ENCODE data around the gene TRPM1.

Gene TRPM1

GRCh38 chr15:31016446-31016915 is 85.0 kb downstream of the TRPM1 start:
- DNase-seq: peak in 2 of 3 experiments; percentile 63 to 91

- DNase-seq: no peak
These were observed 87.0 kb downstream of the TRPM1 start for GRCh38 chr15:31014608-31014925.

GRCh38 chr15:31013863-31014607 is 87.5 kb downstream of the TRPM1 start:
- DNase-seq: peak in 1 of 3 experiments; percentile 50

GRCh38 chr15:31012455-31012854 is 89.1 kb downstream of the TRPM1 start:
- no peak for DNase-seq

GRCh38 chr15:31010036-31010435 is 91.5 kb downstream of the TRPM1 start:
- DNase-seq: no peak

GRCh38 chr15:31005660-31006059 is 95.9 kb downstream of the TRPM1 start:
- DNase-seq: peak in 1 of 3 experiments; percentile 31

- DNase-seq: peak in 1 of 3 experiments; percentile 16
These were observed 97.2 kb downstream of the TRPM1 start for GRCh38 chr15:31004220-31004733.

- DNase-seq: no peak
These were observed 99.8 kb downstream of the TRPM1 start for GRCh38 chr15:31001702-31002101.

- DNase-seq: no peak
These were observed 101.8 kb downstream of the TRPM1 start for GRCh38 chr15:30999729-31000128.

DNA sequence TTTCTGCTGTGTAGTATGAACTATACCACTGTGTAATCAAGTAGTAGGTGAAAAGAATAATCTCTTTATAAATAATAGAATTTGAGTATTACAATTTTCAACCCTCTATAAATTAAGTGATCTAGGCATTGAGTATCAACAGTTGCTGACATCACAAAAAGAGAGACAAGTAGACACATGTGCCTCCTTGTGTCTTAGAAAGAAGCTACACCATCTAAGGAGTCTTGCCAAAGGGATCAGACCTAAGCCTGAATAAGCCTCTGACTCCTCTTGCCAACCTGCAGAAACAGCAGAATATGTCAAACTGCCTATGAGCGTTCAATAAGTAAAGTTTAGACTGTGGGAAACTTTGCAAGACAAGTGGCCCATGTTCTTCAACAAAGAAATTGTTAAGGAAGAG is 104.3 kb downstream of the TRPM1 start:
- DNase-seq: no peak

DNA sequence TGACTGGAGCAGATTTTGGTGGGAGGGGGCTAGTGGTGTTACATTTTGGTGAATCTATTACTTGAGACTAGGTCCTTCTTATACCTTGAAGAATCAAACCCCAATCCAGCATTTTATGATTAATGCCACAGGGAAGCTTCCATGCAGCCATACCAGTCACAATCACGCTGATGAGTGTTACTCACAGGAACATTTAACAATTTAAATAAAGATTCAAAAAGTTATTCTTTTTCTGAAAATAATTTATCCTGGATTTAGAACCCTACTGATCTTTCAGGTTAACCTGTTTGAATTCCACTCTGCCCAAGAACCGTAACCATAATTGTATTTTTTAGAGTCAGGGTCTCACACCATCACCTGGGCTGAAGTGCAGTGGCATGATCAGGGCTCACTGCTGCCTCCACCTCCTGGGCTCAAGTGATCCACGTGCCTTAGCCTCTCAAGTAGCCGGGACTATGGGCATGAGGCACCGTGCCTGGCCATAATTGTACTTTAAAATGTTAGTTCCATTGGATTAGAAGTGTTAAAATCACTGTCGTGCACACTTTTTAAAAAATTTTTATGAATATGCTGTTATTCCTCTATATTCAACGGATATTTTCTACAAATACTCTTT is 109.2 kb downstream of the TRPM1 start:
- DNase-seq: peak in 2 of 3 experiments; percentile 54 to 85

- DNase-seq: peak; percentile 71 to 94 (median 91)
These were observed 110.0 kb downstream of the TRPM1 start, which contains the start of gene MTMR10 for GRCh38 chr15:30991255-30992235. TSS of gene MTMR10 (minus strand) at chr15:30991628. CDS start at chr15:30991506, 122 bp downstream.

- DNase-seq: no peak
These were observed 110.9 kb downstream of the TRPM1 start for GRCh38 chr15:30990446-30991254.

DNA sequence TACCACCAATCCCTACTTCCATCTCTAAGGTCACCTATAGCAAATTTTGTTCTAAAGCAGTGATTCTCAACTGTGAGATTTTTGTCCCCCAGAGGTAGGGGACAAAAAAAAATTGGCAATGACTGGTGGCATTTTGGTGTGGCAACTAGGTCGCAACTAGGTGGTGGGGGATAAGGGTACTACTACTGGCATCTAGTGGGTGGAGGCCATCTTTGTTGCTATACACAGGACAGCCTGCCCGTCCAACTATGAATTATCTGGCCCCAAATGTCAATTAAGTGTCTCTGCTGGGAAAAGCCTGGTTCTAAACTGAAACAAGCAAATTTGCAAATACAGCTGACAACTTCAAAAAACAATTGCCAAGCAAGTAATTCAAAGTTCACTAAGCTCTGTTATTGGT is 111.5 kb downstream of the TRPM1 start:
- peak in 1 of 3 experiments; percentile 23 for DNase-seq

DNA sequence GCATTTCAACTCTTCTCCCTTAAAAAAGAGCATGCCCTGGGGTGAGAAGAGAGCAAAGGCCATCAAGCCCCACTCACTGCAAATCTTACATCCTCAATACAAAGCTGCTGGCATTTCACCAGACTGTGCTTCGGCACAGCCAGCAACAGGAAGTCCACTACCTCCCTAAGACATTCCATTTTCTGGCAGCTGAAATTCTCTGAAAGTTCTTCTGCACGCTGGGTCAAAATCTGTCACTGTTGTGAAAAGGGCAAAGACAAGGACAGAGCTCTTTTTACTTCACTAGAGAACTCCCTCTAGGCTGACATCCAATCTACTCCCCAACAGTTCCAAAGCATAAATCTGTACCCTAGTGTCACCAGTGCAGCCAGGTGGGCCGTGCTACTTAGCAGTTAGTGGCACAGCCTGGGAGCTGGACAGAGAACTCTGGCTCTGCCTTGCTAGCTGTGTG is 116.4 kb downstream of the TRPM1 start:
- no peak for DNase-seq

DNA sequence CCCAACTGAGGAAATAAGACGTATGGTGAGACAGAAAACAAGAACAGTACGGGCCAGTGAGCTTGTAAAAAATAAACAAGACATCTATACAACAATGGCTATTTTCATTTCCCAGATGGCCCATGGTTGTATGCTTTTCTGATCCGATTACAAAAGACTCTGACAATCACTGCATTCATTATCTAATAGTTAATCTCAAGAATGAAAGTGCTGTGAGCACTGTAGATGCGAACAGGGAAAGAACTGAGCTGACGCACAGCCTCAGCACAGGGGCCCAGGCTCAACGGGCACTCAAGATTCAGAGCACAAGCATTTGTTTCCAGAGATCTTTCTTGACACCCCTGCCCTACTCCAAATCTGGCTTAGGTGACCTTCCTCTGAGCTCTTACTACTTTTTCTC is 117.0 kb downstream of the TRPM1 start:
- DNase-seq: peak in 1 of 3 experiments; percentile 44

DNA sequence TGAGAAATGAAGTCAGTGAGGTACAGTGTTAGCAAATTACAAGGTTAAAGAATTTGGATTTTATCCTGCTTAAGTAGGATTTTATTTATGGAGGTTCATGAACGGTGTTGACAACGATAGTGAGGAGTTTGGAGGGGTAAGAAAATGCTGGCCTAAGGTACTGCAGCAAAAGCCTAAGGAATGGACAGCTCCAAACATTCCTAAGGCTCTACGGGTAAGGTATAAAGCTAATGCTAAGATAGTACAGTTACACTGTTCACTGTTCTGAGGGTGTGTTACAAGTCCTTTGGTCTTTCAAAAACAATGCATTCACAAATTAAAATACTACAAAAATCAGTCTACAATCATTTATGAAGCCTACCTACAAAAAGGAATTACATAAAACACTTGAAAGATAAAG is 117.4 kb downstream of the TRPM1 start:
- no peak for DNase-seq

DNA sequence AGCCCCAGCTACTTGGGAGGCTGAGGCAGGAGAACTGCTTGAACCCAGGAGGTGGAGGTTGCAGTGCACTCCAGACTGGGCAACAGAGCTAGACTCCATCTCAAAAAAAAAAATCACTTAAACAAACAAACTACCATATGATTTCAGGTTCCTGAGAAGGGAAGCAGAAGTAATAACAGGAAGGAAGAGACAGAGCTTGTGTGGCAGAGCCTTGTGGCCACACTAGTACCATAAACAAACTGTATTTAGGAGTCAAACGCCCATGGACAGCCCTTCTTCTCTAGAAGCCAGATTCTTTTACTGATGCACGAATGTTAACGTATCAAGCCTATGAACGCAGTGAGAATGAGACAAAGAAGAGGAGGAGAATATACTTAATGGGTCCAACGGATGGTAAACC is 122.1 kb downstream of the TRPM1 start:
- no peak for DNase-seq

GRCh38 chr15:30978328-30978727 is 123.2 kb downstream of the TRPM1 start:
- DNase-seq: no peak

DNA sequence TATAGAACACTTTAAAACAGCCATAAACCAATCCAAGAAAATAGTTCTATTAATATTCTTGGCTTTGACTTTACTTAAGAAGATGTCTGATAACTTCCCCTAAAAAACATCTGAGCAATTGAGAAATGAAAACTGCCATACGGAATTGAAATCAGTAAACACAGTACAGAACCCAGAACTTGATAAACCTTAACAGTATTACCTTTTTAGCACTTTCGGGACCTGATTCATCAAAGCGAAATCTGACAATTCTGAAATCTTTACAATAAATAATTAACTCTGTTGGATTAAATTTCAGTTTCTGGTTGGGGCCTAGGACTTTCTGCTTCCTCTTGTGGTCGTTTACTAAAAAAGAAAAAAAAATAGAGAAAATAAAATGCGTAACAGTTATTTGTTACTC is 127.4 kb downstream of the TRPM1 start:
- DNase-seq: no peak

DNA sequence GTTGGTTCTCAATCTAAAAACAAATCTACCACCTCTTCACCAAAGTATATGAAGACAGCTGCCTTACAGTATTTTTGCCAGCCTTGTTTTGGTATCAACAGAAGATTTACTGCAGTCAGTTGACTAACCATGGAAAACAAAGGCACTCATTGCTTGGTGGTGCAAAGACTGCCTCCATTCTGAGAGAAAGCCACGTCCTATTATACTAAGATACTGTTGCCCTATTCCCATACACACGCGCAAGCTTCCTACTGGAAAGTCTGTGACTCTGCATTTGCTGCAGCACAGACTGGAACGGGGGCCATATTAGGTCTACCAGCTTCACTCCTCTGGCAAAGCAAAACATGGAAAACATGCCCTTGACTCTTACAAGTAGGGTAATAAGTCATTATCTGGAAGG is 128.1 kb downstream of the TRPM1 start:
- no peak for DNase-seq

- no peak for DNase-seq
These were observed 131.8 kb downstream of the TRPM1 start for GRCh38 chr15:30969724-30970123.

Measured in NCI-H1417 (cell line).